GM21786 (cell line): ENCODE results near the gene C5orf34.
"Not testable (repeated sequence)": the region's sequence is repeated elsewhere in the genome, so short reads cannot be mapped to it uniquely, and the experiment has no call there.

Experiments used
- ATAC-seq: cut with Tn5 transposase; IDR thresholded peaks from one replicate; pipeline ENCODE4 v1.9.1; 2021; ENCODE audit not compliant: unreplicated experiment

C5orf34 gene

DNA sequence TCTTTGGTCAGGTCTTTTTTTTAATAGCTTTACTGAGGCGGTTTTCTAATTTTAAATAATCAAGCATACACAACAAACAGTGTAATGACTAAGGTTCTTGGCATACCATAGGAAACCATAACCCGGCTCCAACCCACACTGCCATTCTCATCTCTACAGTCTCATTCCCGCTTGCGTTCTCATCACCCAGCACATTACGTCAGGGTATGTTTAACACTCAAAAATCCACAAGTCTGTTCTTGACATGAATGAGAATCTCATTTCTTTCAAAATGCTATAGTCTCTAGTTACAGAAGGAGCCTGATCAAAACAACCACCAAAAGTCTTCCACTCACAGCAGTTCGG is 505 bp downstream of the C5orf34 start:
- ATAC-seq = peak; percentile 25

DNA sequence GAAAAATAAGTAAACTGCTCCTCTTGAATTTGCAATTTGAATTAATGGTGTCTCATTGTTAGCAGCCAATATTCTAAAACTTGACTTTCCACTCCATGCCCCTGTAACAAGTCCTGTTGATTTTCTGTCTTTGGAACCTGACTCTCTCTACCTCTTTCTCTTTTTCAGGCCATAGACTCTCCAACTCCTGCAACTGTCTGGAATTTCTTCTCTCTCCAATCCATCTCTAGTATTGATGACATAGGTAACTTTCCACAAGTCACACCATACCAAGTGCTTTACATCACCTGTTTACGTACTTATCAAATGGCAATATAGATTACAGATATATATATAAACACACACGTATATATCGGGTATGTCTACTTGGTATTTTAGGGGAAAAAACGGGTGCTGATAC is 923 bp downstream of the C5orf34 start:
- no peak for ATAC-seq

DNA sequence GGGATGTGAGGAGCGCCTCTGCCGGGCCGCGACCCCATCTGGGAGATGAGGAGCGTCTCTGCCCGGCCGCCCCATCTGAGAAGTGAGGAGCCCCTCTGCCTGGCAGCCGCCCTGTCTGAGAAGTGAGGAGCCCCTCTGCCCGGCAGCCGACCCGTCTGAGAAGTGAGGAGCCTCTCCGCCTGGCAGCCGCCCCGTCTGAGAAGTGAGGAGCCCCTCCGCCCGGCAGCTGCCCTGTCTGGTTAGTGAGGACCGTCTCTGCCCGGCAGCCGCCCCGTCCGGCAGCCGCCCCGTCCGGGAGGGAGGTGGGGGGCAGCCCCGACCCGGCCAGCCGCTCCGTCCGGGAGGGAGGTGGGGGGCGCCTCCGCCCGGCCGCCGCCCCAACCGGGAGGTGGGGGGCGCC is 3.9 kb downstream of the C5orf34 start:
- not testable (repeated sequence) for ATAC-seq

DNA sequence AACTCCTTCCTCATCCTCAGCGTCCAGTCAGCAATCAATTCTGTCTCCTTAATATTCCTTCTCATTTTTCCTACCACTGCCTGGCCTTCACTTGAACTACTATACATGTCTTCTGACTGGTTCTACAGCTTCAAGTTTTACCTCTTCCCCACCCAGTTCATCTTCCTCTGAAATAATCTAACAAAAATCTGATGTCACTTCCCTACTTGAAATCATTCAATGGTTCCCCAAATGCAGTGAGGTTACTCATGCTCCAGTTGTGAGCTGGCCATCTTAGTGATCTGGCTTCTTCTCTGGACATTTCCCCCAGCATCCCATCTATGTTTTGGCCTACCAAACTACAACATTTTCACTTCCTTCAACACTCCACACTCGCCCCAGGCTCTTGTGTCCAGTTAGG is 16.4 kb downstream of the C5orf34 start:
- ATAC-seq = no peak

DNA sequence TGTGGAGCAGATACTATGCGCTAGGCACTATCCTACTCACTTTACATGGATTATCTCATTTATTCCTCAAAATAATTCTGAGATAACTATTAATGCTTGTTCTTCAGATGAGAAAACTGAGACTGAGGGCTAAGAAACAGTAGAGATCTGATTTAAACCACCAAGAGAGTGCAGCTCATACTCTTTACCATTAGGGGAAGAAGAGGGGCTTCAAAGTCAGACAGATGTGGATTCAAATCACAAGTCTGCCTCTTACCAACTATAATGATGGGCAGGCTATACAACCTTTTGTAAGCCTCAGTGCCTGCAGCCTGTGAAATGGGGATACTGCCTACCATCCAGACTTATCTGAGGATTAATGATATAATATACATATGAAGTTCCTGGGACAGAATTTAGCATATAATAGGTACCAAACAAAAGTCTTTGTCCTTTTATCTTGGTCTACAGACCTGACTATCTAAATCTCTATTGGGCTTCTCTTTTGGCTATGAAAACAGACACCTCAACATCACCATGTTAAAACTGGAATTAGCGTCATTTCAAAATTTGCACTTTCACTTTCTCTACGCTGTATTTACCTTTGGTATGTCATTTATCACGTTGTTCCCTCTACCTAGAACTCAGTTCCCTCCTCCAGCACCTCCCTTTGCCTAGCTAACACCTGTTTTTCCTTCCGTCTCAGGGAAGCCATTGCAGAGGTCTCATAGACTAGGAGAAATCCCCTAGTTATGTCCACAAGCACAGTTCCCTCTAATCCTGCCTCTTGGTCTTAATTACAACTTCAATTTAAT is 17.4 kb downstream of the C5orf34 start:
- ATAC-seq = no peak

DNA sequence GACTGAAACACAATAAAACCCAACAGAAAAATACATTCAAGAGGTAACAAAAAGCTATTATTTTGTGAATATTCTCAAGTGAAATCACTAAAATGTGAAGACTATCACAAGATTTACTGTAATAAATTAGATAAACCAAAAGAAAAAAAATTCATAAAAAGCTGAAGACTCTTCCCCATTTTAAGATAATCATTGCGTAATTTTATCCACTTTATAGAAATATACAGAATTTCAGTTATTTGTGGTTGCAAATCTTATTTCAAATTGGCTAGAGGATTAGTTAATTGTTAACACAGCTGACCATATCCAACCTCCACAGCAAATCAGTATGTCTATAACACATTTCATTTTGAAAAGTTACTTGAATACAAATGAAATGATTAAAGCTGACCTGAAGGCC is 23.6 kb downstream of the C5orf34 start:
- no peak for ATAC-seq

DNA sequence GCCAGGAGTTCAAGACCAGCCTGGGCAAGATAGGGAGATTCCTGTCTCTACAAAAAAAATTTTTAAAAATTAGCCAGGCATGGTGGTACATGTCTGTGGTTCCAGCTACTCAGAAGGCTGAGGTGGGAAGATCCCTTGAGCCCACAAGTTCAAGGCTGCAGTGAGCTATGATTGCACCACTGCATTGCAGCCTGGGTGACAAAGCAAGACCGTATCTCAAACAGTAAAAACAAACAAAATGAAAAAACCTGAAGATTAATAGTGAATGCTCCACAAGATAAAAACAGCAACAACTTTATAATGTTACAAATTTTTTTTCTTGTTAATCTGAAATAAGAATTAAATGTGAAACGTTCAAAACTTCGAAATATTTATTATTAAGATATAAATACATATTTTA is 28.6 kb downstream of the C5orf34 start:
- ATAC-seq = no peak

DNA sequence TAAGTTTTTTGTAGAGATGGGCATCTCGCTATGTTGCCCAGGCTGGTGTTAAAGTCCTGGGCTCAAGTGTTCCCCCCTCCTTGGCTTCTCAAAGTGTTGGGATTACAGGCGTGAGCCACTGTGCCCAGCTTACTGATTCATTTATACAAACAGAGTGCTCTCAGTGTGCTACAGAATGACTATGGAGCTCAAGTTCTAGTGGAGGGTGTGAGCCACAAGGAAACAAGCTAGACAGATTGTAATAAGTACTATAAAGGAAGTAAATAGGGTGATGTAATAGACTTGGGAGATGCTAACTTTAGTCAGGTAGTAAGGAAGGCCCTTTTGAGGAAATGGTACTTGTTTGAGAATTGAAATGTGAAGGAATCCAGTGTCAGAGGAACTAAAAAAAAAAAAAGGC is 29.5 kb downstream of the C5orf34 start:
- no peak for ATAC-seq

DNA sequence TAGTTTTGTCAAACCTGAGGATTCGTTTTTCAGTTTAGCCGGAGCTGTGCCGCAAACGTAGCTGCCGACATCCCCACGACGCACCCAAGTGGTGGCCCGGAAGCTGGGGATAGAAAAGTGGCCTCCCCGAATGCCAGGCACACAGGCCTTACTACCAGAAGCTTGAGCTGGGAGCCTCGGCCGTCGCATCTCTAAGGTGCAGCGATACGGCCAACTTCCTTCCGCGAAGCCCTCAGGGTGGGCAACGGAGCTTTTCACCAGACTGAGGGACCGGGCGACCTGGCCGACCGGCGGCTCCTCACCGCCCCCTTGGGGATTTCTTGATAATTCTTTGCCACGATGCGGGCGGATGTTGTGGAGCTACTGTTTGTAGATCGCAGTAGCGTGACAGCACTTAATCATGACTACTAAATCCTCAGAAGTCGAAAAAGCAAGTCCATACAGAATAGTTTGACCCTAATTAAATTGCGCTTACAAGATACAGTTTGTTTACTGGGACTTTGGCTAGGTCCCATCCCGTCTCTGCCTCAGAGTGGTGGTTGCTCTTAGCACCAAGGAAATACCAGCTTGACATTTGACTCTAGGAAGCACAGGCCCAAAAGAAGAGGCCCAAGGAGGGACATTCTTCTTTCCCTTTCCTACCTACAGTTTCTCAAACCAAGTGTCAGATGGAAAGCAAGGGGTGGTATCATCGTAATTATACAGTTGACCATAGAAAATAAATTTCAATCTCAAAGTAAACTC is 30.7 kb downstream of the C5orf34 start:
- peak; percentile 65 for ATAC-seq

DNA sequence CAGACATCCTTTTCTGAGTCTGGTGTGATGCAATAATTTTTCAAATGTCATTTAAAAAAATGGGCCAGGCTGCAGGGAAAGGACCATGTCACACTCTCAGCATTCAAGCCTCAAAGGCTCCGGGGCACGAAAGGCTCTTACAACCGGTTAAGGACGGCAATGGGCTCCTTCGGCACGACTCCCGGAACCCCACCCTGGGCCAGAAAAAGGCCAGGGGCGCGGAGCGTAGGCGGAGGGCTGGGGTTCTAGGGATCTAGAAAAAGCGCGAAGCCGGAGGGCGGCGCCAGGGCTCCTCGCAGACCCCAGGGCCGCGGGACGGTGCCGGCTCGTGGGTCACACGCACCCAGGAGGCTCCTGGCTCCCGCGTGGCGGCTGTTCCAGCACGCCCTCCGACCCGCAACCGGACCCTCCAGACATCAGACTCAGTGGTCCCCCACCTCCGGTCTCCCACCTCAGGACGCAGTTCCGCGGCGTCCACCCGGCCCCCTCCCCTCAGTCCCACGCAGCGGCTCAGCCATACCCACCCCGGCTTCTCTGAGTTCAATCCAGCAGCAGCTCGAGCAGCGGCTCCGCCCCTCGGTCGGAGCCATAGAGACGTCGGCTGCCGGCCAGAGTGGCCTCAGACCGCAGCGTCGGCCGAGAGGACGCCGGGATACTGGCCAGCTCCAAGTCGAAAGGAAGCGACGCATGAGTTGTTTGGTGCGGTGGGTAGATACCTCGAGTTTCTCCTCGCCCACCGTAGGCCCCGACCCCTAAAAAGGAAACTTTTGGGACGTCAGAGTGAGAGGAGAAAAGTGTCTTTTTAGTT is 31.4 kb downstream of the C5orf34 start, which contains the start of gene TMEM267:
Gene TMEM267 (minus strand): TSS at position 568 of the 808 bp plus-strand sequence. CDS start 29,896 bp downstream, outside the sequence.
- peak; percentile 87 for ATAC-seq

DNA sequence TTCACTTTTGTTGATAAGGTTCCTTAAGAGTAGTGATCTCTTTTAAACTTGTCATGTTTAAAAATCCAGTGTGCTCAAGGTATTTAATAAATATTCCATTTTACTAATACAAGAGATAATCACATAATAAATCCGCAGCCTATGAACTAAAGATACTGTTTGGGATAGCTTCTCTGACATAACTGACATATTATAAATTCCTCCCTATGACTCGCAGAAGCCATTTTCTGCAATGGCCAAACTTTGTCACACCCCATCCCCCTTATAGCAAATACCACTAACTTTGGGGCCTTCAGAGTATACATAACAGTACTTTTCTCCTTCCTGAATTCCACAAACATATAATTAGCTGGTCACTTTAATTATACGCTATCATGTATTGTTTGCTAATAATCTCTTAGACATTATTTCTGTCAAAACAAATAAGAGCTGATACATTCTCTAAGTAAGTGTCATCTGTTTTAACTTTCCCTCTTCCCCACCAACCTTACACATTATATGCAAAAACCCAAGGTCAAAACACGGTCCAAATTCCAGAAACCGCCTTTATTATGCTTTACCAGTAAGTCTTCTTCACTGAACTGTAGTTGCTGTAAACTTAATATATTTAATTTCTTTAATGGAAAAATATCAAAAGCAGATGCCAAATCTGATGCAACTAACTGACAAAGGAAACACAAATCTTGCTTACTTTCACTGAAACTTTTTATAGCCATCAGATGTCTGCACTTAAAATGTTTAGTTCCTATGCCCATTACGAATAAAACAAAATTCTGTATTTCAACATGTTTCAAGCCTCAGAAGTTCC is 32.3 kb downstream of the C5orf34 start:
- no peak for ATAC-seq

DNA sequence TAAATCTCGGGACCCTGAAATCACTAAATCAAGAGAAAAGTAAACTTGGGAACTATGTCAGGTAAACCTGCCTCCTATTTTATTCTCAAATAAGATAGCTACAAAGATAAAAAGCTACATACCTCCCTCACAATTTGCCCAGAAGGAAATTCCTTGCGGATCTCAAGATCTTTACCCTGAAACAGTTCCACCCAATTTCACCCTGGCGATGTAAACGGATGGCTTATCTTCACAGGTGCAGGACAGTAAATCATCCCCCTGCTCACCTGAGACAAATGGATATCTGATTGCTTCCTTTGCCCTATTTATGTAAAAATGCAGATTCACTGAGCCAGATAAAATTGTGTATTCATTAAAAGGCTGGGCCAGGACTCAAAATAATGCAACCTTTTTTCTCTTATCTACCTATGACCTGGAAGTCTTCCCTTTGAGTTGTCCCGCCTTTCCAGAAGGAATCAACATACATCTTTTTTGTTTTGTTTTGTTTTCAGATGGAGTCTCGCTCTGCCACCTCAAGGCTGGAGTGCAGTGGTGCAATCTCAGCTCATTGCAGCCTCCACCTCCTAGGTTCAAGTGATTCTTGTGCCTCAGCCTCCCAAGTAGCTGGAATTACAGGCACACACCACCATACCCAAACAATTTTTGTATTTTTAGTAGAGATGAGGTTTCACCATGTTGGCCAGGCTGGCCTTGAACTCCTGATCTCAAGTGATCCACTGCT is 45.1 kb downstream of the C5orf34 start:
- no peak for ATAC-seq

DNA sequence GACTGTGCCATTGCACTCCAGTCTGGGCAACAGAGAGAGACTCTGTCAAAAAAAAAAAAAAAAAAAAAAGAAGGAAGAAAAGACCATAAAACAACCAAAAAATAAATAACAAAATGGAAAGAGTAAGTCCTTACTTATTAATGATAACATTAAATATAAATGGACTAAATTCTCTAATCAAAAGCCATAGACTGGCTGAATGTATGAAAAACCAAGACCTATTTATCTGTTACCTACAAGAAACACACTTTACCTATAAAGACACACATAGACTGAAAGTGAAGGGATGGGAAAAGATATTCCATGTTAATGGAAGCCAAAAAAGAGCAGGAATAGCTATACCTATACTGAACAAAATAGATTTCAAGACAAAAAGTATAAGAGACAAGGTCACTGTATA is 47.8 kb downstream of the C5orf34 start:
- ATAC-seq = no peak

DNA sequence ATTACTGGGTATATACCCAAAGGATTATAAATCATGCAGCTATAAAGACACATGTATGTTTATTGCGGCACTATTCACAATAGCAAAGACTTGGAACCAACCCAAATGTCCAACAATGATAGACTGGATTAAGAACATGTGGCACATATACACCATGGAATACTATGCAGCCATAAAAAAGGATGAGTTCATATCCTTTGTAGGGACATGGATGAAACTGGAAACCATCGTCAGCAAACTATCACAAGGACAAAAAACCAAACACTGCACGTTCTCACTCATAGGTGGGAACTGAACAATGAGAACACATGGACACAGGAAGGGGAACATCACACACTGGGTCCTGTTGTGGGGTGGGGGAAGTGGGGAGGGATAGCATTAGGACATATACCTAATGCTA is 49.5 kb downstream of the C5orf34 start:
- ATAC-seq = not testable (repeated sequence)

DNA sequence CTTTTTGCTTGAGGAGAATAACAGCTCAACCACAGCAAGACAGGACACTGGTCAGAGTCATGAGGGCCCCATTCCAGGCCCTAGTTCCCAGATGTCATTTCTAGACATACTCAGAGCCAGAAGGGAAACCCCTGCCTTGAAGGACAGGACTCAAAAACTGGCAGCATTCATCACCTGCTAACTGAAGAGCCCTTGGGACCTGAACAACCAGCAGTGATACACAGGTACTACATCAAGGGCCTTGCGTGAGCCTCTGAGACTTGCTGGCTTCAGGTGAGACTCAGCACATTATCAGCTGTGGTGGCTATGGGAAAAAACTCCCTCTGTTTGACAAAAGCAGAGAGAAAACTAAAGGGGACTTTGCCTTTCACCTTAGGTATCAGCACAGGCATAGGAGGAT is 53.9 kb downstream of the C5orf34 start:
- ATAC-seq = no peak

DNA sequence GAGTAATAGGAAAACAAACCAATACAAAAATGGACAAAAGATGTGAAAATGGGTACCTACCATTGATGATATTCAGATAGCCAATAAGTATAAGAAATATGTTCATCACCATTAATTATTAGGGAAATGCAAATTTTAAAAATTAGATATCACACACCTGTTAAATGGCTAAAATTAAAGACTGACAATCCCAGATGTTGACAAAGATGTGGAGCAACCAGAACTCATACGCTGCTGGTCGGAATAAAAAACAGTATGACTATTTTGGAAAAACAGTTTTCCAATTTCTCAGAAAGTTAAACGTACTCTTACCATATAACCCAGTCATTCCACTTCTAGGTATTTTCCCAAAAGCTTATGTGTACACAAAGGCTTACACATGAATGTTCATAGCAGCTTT is 58.4 kb downstream of the C5orf34 start:
- no peak for ATAC-seq

DNA sequence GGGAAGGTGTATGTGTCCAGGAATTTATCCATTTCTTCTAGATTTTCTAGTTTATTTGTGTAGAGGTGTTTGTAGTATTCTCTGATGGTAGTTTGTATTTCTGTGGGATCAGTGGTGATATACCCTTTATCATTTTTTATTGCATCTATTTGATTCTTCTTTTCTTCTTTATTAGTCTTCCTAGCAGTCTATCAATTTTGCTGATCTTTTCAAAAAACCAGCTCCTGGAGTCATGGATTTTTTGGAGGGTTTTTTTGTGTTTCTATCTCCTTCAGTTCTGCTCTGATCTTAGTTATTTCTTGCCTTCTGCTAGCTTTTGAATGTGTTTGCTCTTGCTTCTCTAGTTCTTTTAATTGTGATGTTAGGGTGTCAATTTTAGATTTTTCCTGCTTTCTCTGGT is 73.4 kb downstream of the C5orf34 start:
- ATAC-seq = not testable (repeated sequence)

DNA sequence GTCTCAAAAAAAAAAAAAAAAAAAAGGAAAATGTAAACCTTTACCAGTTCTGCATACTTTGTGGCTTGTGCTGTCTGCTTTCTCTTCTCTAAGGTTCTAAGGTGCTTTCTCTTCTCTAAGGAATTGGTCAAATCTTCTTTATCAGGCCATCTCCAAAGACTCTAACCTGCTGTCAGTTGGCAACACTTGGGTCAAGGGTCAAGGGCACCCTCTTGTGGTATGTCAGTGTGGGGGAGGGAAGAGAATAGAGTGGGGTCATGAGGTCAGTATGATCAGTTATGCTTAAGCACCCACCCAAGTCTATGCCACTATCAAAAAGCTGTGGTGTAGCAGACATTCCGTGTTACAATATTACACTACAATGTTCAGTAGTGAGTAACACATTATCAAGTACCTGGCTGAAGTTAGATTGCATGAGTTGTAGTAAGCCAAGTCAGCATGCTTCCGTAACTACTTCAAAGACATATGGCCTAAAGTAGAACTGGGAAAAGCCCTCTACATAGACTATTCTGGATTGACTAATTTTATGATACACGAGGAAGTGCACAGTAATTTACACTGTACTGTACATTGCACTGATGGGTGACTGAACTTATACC is 77.8 kb downstream of the C5orf34 start:
- no peak for ATAC-seq
